HG03378 (cell line): ENCODE results near the gene CFAP126.
A peak's percentile ranks its signal among the peaks of the same experiment; 100 is the strongest.
"Not testable (repeated sequence)": the region's sequence is repeated elsewhere in the genome, so short reads cannot be mapped to it uniquely, and the experiment has no call there.

Experiments used
- ATAC-seq: cut with Tn5 transposase; IDR thresholded peaks from one replicate; pipeline ENCODE4 v1.9.1; 2021; ENCODE audit warnings: mild to moderate bottlenecking, moderate library complexity; ENCODE audit not compliant: unreplicated experiment

The CFAP126 gene

DNA sequence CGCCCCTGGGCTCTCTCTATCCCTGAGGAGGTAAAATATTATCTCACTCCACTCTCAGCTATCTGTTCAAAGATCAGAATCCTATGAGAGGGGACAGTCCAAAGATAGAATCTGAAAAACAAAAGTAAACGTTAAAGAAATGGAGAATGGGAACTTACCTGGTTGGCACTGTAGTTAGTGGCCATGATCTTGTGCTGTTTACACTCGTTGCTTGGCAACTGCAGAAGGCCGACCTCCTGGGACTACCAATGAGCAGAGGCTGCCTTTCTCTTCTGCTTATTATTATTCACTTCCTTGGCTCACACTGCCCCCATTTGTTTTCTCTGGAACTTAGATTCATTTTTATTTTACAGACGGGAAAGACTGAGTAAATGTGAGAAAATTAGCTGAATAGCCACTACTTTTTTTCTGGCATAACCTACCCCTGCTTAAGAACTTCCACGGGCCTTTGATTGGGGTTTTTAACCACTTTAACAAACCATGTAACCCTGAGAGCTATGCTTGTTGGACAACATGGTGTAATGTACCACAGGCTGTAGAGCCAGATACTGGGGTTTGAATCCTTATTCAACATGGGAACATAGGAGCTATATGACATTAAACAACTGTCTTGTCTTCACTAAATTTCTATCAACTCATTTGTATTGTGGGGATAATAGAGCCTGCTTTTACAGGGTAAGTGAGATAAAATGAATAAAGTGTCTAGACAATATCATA, at the start of gene CFAP126:
TSS of gene CFAP126 (minus strand) at position 193 of the 717 bp plus-strand sequence. CDS start at position 185, 8 bp downstream.
- peak; percentile 92 for ATAC-seq

GRCh38 chr1:161413050-161413449, 45.4 kb upstream of the CFAP126 start:
- ATAC-seq = not testable (repeated sequence)

GRCh38 chr1:161410636-161410970, 42.9 kb upstream of the CFAP126 start:
- ATAC-seq = not testable (repeated sequence)

DNA sequence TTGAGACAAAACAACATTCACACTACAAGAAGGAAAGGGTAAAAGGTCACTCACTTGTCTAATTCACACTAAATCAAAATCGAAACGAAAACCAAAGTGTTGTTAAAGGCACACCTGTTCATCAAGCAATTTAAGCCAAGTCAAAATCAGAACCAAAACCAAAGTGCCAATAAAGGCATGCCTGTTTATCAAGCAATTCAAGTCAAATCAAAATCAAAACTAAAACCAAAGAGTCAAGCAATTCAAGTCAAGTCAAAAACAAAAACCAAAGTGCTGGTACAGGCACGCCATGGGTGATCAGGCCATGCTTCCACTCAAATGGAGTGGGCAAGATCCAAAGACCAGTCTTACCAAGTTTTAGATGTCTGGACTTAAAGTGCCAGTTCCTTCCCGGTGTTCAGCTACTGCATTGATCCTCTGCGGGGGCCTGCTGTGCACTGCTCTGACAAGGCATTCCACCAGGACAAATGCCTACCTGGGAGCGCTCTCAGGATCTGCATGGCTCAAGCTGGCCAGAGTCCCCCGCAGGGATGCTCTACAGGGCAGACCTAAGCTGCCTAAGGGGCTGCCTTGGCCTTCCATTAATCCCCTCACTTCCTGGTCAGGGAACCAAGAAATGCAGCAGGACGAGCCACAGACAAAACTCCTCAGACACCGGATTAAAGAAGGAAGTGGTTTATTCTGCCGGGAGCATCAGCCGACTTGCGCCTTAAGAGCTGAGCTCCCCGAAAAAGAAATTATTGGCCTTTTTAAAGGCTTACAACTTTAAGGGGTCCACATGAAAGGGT, 42.4 kb upstream of the CFAP126 start:
- ATAC-seq = peak; percentile 46

- no peak for ATAC-seq
Observed at GRCh38 chr1:161408429-161409052, 40.9 kb upstream of the CFAP126 start.

GRCh38 chr1:161407451-161407985, 39.8 kb upstream of the CFAP126 start:
- ATAC-seq = no peak

DNA sequence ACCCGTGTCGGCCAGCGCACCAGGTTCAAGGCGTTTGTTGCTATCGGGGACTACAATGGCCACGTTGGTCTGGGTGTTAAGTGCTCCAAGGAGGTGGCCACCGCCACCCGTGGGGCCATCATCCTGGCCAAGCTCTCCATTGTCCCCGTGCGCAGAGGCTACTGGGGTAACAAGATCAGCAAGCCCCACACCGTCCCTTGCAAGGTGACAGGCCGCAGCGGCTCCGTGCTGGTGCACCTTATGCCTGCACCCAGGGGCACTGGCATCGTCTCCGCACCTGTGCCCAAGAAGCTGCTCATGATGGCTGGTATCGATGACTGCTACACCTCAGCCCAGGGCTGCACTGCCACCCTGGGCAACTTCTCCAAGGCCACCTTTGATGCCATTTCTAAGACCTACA, 38.9 kb upstream of the CFAP126 start:
- not testable (repeated sequence) for ATAC-seq

DNA sequence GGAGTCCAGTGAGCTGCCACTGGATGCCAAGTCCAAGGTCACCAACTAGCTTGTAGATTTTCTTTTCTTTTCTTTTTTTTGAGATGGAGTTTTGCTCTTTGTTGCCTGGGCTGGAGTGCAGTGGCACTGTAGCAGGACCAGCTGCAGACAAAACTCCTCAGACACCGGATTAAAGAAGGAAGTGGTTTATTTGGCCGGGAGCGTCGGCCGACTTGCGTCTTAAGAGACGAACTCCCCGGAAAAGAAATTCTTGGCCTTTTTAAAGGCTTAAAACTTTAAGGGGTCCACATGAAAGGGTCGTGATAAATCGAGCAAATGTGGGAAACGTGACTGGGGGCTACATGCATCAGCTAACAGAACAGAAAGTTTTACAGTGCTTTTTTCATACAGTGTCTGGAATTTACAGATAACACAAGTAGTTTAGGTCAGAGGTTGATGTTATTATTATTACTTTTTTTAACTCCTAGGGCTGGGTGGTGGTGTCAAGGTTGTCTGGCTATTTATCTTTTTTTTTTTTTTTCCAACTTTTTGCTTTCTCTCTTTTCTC, 36.4 kb upstream of the CFAP126 start:
- ATAC-seq = no peak

DNA sequence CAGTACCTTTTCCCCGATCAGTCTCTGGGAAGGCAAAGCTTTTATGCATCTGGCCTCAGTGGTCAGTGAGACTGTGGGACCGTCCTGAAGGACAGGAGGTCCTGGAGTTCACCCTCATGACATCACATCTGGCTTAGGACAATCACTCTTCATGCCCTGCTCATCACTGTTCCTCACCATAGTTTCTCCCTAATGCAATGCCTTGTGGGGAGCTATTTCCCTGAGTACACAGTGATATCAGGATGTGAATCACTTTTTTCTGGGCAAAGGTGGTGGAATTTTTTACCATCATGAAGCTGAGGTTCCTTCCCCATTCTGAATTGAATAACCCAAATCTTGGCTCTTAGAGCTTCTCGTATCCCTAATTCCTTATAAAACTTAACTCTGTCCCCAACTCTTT, 34.8 kb upstream of the CFAP126 start:
- ATAC-seq = no peak

GRCh38 chr1:161399257-161399998, 31.8 kb upstream of the CFAP126 start:
- peak; percentile 70 for ATAC-seq

- ATAC-seq = no peak
Observed at GRCh38 chr1:161398900-161399256, 31.2 kb upstream of the CFAP126 start.

DNA sequence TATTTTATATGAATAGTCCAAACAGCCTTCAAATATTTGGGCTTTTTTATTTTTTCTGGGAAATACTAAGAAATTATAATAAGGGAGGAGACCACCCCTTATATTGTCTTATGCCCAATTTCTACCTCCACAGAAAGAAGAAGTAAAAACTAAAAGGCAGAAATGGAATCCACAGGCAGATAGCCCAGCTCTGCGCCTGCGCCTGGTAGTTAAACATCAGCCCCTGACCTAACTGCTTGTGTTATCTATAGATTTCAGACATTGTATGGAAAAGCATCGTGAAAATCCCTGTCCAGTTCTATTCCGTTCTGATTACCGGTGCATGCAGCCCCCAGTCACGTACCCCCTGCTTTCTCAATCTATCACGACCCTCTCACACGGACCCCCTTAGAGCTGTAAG, 29.4 kb upstream of the CFAP126 start:
- ATAC-seq = not testable (repeated sequence)

DNA sequence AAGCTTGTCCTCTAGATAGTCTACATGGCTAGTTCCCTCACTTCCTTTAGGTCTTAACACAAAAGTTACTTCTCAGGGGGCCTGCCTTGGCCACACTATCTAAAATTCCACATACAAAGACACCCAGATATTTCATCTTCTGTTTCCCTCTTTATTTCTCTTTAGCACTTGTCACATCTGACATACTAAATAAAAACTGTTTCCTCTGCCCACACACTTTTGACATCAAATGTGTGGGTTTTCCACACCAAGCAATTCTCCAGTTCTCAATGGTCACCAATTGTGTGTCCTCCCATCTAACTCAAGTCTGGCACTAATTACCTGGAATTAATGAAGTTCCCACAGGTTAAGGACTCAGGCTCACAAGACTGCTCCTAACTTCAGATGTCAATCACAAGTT, 25.5 kb upstream of the CFAP126 start:
- no peak for ATAC-seq

GRCh38 chr1:161391611-161392010, 23.9 kb upstream of the CFAP126 start:
- no peak for ATAC-seq

- ATAC-seq = not testable (repeated sequence)
Observed at GRCh38 chr1:161391136-161391535, 23.5 kb upstream of the CFAP126 start.

GRCh38 chr1:161390559-161390858, 22.8 kb upstream of the CFAP126 start:
- peak; percentile 13 for ATAC-seq

GRCh38 chr1:161389691-161390558, 22.2 kb upstream of the CFAP126 start:
- ATAC-seq = peak; percentile 57

- ATAC-seq = not testable (repeated sequence)
Observed at GRCh38 chr1:161389158-161389557, 21.5 kb upstream of the CFAP126 start.

GRCh38 chr1:161388639-161389038, 21.0 kb upstream of the CFAP126 start:
- ATAC-seq = no peak
